Right cardiac atrium (tissue), 5 donors: ENCODE results near the gene MYOCOS. TPM values are rescaled to one million over a fixed set of nuclear protein-coding genes. Genes with fewer than 3 reads are reported as not detected.

ENCODE experiments used
- ATAC-seq, 2 donors: fragments of 200-7000 bp; cut with Tn5 transposase; one replicate each; pipeline versions ENCODE4 v1.8.0 to v1.9.1; 2020; ENCODE audit warnings: moderate library complexity in 2 of 2, mild to moderate bottlenecking in 1 of 2
- DNase-seq, 3 donors: peaks; one replicate each; pipeline ENCODE4 v3.0.0-alpha.2; 2020
- H3K27ac ChIP-seq: one replicate; pipeline ENCODE4 v1.5.1; 2013; ENCODE audit warnings: mild to moderate bottlenecking, low read length, control low read depth, moderate library complexity
- H3K27me3 ChIP-seq: one replicate; pipeline ENCODE4 v1.6.1; 2013; ENCODE audit not compliant: control insufficient read depth, insufficient read depth
- H3K4me1 ChIP-seq: one replicate; pipeline ENCODE4 v1.6.1; 2013; ENCODE audit warnings: low read length; ENCODE audit not compliant: control insufficient read depth, insufficient read depth
- H3K4me3 ChIP-seq: one replicate; pipeline ENCODE4 v1.5.1; 2013; ENCODE audit warnings: low read length, control low read depth
- H3K9me3 ChIP-seq: one replicate; pipeline ENCODE4 v1.6.1; 2013; ENCODE audit warnings: low read length; ENCODE audit not compliant: control insufficient read depth
- WGBS: extraction: QIAGEN DNeasy Blood & Tissue Kit; methylation state at CpG from one replicate; pipeline ENCODE4 v1.1.7; 2013; 5-methylcytosine and 5-hydroxymethylcytosine counted together
- intact Hi-C, 4 donors: fragments of 100-400 bp; cut with DNase I; formaldehyde crosslinking; loops; one replicate each; pipeline versions ENCODE4 v1.11.0 to v1.14.0; 2022 to 2023
- long read RNA-seq, 4 donors: library from polyadenylated mRNA; unstranded; transcript quantifications; one replicate each; pipeline ENCODE4 v2.0.0, GENCODE V29; 2020 to 2021
- polyA plus RNA-seq: library from polyadenylated mRNA; stranded (reverse); fragments of 200-250 nt; gene quantifications from one replicate; pipeline ENCODE4 v1.2.3, GENCODE V29; 2013
- total RNA-seq, 4 donors: library from RNA; stranded (reverse); fragmentation: NEBNext Ultra II Directional; extraction: Animal tissue kit (Norgen Biotek cat#: 25700); gene quantifications; one replicate each; pipeline ENCODE4 v1.2.1, GENCODE V29; 2021
- donor health status: healthy with polysubstance abuse.
- donor health status: DM: no; HTN: yes; CAD: no.
- donor health status: DM: no; HTN: no; CAD: no.
- donor health status: DM: no; HTN: yes; CAD: no; lungs with severe emphysema.
- donor health status: DM: yes; HTN: yes; CAD: no.

MYOCOS gene, protein sequence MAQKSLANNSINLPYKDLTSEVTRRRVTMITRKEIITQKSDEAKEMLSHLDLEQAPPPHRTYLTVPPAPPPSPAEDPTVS
- not detected for total RNA-seq
- 0.02 TPM for polyA plus RNA-seq
- long read RNA-seq, donor 1 = 0 reads
- long read RNA-seq, donor 2 = 0 reads
- long read RNA-seq, donor 3 = 0 reads
- long read RNA-seq, donor 4 = 0 reads

DNA sequence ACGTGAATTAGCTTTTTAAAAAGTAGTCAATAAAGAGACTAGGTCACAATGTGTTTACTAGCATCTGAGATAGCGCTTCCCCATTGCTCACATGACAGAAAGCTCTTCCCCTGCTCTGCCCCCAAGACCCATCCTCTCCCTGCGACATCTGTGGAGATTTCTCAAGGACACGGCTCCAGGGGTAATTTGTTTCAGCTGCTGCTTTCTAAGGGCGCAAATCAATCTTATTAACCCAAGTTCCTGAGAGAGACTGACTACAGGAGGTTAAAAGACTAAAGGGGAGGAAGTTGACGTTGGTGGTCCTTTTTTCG, at the start of gene MYOCOS:
TSS of gene MYOCOS (plus strand) at position 92 of the 311 bp plus-strand sequence. CDS start 1,641 bp downstream, outside the sequence.
- Histone ChIP-seq H3K4me1 (no peaks in the 10 kb centered on the region), H3K9me3 (no peaks in the 10 kb centered on the region), H3K4me3 (no peak within 1 kb of the TSS), H3K27me3 (no peaks in the 10 kb centered on the region), H3K27ac (no peak within 1 kb of the TSS)
- ATAC-seq (no peak), DNase-seq (no peak)
- intact Hi-C loops = no loop called here
- WGBS = 75% methylated on average over 7 of the region's 7 CpGs

DNA sequence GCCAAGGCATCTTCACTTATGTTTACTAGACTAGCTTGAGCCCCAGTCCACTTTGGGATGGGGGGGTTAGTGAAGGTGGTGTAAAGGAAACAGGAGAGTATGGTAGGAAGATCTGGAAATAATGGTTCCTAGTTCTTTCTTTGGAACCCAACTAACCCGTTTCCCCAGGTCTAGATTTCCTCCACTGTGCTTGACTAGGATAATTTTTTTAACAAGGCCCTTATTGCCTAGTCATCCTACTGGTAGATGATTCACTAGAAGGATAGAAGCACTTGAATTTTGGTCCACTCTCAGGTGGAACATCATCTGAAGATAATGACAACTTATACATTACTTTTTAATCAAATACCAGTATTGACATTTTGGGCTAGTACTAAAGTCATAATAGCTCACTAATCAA, 45.9 kb upstream of the MYOCOS start:
- intact Hi-C loops = loop anchor here in 1 of 4 donors (10.0 kb wide), 1 partner anchor 51 kb away; no protein-coding TSS in a partner anchor
- no peak overlapping the region for H3K4me3 ChIP-seq
- WGBS = 73% methylated on average over 1 of the region's 1 CpG
- no peaks in the 10 kb centered on the region for H3K27me3 ChIP-seq
- ATAC-seq = no peak
- H3K9me3 ChIP-seq = no peaks in the 10 kb centered on the region
- no peaks in the 10 kb centered on the region for H3K4me1 ChIP-seq
- no peak for DNase-seq
- no peak overlapping the region for H3K27ac ChIP-seq

DNA sequence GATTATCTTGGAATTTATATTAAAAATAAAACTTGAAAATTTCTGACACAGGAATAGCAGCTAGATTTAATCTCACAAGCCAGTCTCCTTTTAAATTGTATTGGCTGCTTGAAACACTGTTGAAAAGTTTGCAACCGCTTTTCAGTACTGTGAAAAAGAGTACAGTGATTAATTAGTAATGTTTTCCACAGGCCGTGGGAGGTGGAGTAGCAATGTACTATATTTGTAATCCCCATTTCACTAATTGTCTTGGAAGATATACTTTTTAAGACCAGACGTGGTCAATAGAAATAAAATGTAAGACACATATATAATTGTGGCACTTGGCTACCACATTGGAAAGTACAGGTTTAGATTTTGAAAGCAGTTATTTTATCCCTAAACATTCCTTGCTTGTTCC, 40.8 kb upstream of the MYOCOS start:
- Histone ChIP-seq H3K4me3 (no peak overlapping the region), H3K27me3 (no peaks in the 10 kb centered on the region), H3K4me1 (no peaks in the 10 kb centered on the region), H3K9me3 (no peaks in the 10 kb centered on the region), H3K27ac (no peak overlapping the region)
- ATAC-seq (no peak), DNase-seq (no peak)
- intact Hi-C loops = no loop called here
- WGBS = 86% methylated on average over 3 of the region's 3 CpGs

DNA sequence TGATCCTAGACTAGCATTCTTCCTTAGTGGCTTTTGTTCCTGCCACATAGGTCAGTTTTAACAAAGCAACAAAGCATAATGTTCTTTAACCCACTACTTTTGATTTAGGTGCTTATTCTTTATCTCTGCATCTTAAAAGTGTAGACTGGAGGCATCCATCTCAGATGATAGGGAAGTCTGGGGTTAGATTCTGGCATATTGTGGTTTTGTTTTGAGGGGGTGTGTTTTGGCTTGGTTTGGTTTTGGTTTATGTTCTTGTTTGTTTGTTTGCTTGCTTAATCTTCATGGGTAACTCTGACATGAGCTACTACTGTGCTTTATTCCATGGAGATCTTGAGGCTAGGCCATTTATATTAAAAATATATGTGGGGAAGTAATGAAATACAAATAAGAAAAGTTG, 40.3 kb upstream of the MYOCOS start:
- intact Hi-C loops = no loop called here
- Histone ChIP-seq H3K9me3 (no peaks in the 10 kb centered on the region), H3K4me3 (no peak overlapping the region), H3K27me3 (no peaks in the 10 kb centered on the region), H3K4me1 (no peaks in the 10 kb centered on the region), H3K27ac (no peak overlapping the region)
- ATAC-seq (no peak), DNase-seq (no peak)

DNA sequence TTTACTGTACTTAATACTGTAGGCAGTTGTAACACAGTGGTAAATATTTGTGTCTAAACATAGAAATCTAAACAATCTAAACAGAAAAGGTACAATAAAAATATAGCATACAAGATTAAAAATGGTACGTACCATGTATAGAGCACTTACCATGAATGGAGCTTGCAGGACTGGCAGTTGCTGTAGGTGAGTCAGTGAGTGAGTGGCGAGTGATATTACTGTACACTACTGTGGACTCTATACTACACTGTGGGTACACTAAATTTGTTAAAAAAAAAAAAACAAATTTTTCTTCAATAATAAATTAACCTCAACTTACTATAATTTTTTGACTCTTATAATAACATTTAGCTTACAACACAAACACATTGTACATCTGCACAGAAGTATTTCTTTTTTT, 39.5 kb upstream of the MYOCOS start:
- Histone ChIP-seq H3K4me1 (no peaks in the 10 kb centered on the region), H3K27me3 (no peaks in the 10 kb centered on the region), H3K9me3 (no peaks in the 10 kb centered on the region), H3K27ac (no peak overlapping the region), H3K4me3 (no peak overlapping the region)
- DNase-seq (no peak), ATAC-seq (no peak)
- WGBS = 93% methylated on average over 2 of the region's 2 CpGs
- intact Hi-C loops = no loop called here

DNA sequence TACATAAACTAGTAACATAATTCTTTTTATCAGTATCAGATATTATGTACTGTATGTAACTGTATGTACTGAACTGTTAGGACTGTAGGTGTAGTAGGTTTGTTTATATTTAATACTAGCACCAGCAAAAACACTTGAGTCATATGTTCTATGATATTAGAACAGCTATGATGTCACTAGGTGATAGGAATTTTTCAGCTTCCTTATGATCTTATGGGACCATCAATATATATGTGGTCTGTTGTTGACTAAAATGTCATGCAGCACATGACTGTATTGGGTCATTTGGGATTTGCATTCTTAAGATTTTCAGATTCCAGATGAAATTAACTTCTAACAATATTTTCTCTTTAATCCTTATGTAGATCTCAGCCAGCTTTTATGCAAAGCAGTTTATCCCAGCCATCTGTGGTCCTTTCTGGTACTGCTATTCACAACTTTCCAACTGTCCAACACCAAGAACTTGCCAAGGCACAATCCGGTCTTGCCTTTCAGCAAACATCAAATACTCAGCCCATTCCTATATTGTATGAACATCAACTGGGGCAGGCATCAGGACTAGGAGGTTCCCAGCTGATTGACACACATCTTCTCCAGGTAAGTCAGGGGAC, 38.3 kb upstream of the MYOCOS start:
- no peak overlapping the region for H3K4me3 ChIP-seq
- H3K27ac ChIP-seq = no peak overlapping the region
- intact Hi-C loops = no loop called here
- no peaks in the 10 kb centered on the region for H3K4me1 ChIP-seq
- 78% methylated on average over 1 of the region's 1 CpG for WGBS
- no peak for DNase-seq
- H3K27me3 ChIP-seq = no peaks in the 10 kb centered on the region
- ATAC-seq = no peak
- H3K9me3 ChIP-seq = no peaks in the 10 kb centered on the region

DNA sequence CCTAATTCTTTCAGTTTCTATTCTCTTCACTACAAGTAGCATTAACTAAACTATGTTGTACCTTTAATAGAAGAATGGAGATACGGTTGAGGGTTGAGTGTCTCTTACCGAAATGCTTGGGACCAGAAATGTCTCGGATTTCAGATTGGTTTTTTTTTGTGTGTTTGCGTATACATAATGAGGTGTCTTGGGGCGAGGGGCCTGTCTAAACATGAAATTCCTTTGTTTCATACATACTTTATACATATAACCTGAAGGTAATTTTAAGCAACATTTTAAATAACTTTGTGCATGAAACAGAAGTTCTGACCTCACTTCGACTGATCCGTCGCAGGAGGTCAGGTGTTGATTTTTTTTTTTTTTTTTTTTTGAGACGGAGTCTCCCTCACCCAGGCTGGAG, 36.3 kb upstream of the MYOCOS start:
- Histone ChIP-seq H3K27ac (no peak overlapping the region), H3K4me1 (no peaks in the 10 kb centered on the region), H3K9me3 (no peaks in the 10 kb centered on the region), H3K27me3 (no peaks in the 10 kb centered on the region), H3K4me3 (no peak overlapping the region)
- DNase-seq (no peak), ATAC-seq (no peak)
- intact Hi-C loops = no loop called here
- 95% methylated on average over 9 of the region's 9 CpGs for WGBS

DNA sequence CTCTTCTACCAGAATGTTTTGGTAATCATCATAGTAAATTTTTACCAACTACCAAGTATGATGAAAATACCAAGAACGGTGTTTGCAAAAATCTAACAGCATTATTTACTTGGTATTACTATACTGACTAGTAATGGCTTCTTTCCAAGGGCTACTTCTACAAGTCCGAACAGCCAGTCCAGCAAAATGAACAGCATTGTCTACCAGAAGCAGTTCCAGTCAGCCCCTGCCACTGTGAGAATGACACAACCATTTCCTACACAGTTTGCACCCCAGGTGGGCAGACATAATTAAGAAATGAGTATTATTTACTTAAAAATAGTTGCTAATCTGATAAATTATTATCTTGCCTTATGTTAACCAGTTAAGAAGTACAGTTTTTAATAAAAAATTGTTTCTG, 33.8 kb upstream of the MYOCOS start:
- intact Hi-C loops = no loop called here
- ATAC-seq (no peak), DNase-seq (no peak)
- H3K9me3 ChIP-seq = no peaks in the 10 kb centered on the region
- H3K4me3 ChIP-seq = no peak overlapping the region
- no peak overlapping the region for H3K27ac ChIP-seq
- 88% methylated on average over 2 of the region's 2 CpGs for WGBS
- H3K27me3 ChIP-seq = no peaks in the 10 kb centered on the region
- H3K4me1 ChIP-seq = no peaks in the 10 kb centered on the region

DNA sequence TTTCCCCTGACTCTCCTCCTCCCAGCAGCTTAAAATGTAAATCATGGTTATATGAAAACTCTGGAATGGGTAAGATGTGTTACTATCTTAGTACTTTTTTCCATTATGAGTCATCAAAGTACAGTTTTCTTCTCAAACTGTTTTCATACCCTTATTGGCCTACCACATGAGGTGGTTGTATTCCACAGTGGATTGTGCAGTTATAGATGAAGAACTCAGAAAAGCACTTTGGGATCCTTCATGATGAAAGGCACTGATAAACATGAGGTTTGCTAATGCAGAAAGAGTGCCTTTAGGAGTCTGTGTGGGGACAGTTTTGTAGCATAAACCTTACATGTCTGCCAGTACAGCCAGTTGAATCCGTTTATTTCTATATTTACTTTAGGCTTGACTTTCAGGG, 32.0 kb upstream of the MYOCOS start:
- no peaks in the 10 kb centered on the region for H3K9me3 ChIP-seq
- intact Hi-C loops = no loop called here
- no peaks in the 10 kb centered on the region for H3K27me3 ChIP-seq
- no peak for DNase-seq
- no peak overlapping the region for H3K4me3 ChIP-seq
- no peaks in the 10 kb centered on the region for H3K4me1 ChIP-seq
- no peak for ATAC-seq
- H3K27ac ChIP-seq = no peak overlapping the region
- 65% methylated on average over 1 of the region's 1 CpG for WGBS

DNA sequence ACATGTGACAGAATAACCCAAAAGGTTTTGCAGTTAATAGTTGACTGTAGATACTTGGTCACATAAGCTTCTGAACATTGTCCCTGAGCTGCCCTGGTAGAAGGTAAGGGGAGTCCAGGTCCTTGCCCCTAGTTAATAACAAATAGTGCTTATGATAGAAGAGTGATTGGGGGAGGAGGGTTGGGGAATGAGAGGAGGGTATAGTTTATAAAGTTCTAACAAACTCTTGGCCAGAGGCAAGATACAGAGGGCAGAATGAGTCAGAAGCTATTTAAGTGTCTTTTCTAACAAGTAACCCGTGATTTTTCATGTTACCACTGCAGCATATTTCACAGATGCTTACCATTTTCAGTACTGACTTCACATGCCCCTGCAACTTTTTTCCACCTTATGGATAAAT, 26.7 kb upstream of the MYOCOS start:
- Histone ChIP-seq H3K27me3 (no peaks in the 10 kb centered on the region), H3K27ac (no peak overlapping the region), H3K4me3 (no peak overlapping the region), H3K4me1 (no peaks in the 10 kb centered on the region), H3K9me3 (no peaks in the 10 kb centered on the region)
- intact Hi-C loops = no loop called here
- DNase-seq (no peak), ATAC-seq (no peak)
- WGBS = 78% methylated on average over 1 of the region's 1 CpG

DNA sequence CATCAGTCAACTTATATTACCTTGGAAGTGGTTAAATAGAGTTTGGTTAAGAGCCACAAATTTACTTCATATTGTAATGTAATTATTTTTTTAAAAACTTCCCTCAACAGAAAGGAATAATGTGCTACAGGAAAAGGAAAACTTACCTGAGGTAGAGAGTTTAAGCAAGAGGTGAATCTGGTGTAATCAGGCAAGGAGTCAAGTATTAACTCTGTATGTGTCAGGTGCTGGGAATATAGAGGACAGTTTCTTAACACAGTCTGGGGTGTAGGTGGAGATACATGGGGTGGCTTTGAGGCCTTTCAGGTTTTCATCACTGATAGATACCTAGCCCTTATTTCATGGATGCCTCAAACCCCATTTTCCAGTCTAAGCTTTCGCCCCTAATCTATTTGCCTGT, 25.9 kb upstream of the MYOCOS start:
- Histone ChIP-seq H3K4me3 (no peak overlapping the region), H3K4me1 (no peaks in the 10 kb centered on the region), H3K27ac (no peak overlapping the region), H3K9me3 (no peaks in the 10 kb centered on the region), H3K27me3 (no peaks in the 10 kb centered on the region)
- intact Hi-C loops = no loop called here
- DNase-seq = no peak
- ATAC-seq = no peak
- 100% methylated on average over 1 of the region's 1 CpG for WGBS

DNA sequence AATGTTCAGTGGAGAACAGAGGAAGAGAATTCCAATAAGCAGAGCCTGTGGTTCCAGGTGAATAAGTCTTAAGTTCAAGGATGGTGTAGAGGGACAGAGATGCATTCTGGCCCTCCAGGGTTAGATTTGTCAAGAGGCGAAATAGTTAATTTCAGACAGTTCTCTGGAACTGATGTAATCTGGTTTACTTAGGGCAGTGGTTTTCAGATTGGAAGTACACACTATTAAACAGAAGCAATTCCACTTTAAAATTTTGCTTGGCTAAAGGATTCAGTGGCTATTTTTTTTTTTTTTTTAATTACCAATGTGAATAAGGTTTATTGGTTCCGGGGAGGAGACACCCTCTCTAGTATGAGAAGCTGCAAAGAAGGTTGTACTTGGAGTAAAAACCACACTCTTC, 25.3 kb upstream of the MYOCOS start:
- intact Hi-C loops = no loop called here
- H3K4me3 ChIP-seq = no peak overlapping the region
- H3K4me1 ChIP-seq = no peaks in the 10 kb centered on the region
- 97% methylated on average over 2 of the region's 2 CpGs for WGBS
- H3K9me3 ChIP-seq = no peaks in the 10 kb centered on the region
- H3K27ac ChIP-seq = no peak overlapping the region
- no peaks in the 10 kb centered on the region for H3K27me3 ChIP-seq
- DNase-seq = no peak
- ATAC-seq = no peak
